GM12801 (cell line): Measurements from ENCODE around the gene FBN3.

Experiments
- CTCF ChIP-seq: IDR thresholded peaks from one replicate; pipeline ENCODE4 v1.5.1; 2011; ENCODE audit warnings: control low read depth; ENCODE audit not compliant: insufficient read length; ENCODE audit errors: extremely low read depth

FBN3 gene

DNA sequence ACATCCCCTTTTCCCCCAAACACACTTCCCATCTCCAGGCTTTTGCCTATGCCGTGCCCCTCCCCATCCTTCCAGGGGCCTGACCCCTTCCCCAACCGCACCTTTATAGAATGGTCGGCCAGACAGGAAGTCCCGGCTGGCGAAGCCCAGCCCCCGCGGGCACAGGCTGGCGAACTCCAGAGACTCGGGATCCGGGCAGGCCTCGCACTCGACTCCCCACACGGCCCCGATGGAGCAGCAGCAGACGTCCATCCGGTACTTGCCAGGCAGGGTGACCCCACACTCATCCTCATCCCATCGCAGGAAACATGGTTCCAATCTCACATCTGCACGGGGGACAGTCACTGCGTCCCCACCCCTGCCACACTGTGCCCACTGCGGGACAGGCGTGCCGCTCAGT lies 25.7 kb downstream of the FBN3 start:
- TF ChIP-seq CTCF, result no peak

DNA sequence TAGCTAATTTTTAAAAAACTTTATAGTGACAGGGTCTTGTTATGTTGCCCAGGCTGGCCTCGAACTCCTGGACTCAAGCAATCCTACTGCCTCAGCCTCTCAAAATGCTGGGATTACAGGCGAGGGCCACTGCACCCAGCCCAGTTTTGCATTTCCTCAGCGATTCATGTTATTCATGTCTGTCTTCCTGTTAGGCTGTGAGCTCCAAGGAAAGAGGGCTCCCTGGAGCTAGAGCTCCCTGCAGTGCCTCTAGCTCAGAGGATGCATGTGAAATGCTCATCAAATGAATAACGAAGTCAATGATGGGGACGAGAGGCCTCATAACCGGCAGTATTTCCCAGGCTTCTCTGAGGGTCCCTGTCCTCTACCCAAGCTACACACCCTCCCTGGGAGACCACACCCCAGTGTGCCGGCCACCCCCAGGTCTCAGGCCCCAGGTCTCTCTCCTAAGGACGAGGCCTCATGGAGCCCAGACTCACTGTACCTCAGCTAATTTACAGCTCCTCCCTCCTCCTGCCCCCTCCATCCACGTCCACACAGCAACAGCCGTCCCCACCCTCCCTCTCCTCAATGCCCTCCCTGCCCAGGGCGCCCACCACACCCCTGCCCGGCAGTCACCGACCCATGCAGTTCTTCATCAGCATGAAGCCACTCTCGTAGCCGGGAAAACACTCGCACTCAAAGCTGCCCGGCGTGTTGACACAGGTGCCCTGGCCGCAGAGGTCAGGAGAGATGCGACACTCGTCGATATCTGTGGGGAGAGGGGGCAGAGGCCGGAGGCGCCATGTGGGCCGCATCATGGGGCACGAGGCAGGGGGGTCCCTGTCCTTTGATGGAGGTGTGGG lies 28.5 kb downstream of the FBN3 start:
- TF ChIP-seq CTCF, result no peak

GRCh38 chr19:8117991-8118390 lies 31.4 kb downstream of the FBN3 start:
- no peak for TF ChIP-seq CTCF

- TF ChIP-seq CTCF, result no peak
Measured at GRCh38 chr19:8116437-8117293, 32.7 kb downstream of the FBN3 start.

GRCh38 chr19:8115805-8116396 lies 33.5 kb downstream of the FBN3 start:
- TF ChIP-seq CTCF, result no peak

- no peak for TF ChIP-seq CTCF
Measured at GRCh38 chr19:8113017-8113416, 36.4 kb downstream of the FBN3 start.

DNA sequence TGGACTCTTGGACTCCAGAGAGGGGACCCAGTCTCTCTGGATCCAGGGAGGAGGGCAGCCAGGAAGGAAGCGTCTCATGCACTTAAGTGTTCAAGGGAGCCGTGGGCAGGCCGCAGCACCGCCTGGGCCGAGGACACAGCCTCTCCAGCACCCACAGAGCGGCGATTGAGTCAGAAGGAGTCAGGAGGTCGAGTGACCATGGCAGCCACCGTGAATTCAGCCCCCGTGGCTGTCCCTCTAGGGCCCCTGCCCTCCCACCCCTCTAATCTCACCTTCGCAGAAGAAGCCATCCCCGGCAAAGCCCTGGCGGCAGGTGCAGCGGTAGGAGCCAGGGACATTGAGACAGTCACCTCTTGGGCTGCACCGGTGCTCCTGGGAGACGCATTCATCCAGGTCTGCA lies 38.0 kb downstream of the FBN3 start:
- TF ChIP-seq CTCF, result no peak
